GM23338 (cell line): ENCODE results near the gene ADAM11. TPM values are rescaled to one million over a fixed set of nuclear protein-coding genes. Genes with fewer than 3 reads are reported as not detected.

Experiments
- CREB1 ChIP-seq: fragments of 250-450 bp; sonication (Bioruptor Pico); IDR thresholded peaks from 2 replicates; pipeline ENCODE4 v1.5.0; 2020; ENCODE audit warnings: low read depth, mild to moderate bottlenecking, moderate library complexity
- EZH2 ChIP-seq: fragments of 200-600 bp; sonication (generic); IDR thresholded peaks from one replicate; pipeline ENCODE4 v1.8.0; 2017; ENCODE audit warnings: antibody characterized with exemption, mild to moderate bottlenecking, low read depth; ENCODE audit not compliant: unreplicated experiment
- ZNF114 ChIP-seq: fragments of 250-450 bp; sonication (Bioruptor Pico); IDR thresholded peaks from 2 replicates; pipeline ENCODE4 v1.5.0; 2020; ENCODE audit warnings: mild to moderate bottlenecking, moderate library complexity
- polyA plus RNA-seq: library from polyadenylated mRNA; unstranded; fragments of >200 nt; fragmentation: Nextera tagmentation; extraction: Ambion mirVana; gene quantifications from 2 replicates; pipeline ENCODE4 v1.2.1, GENCODE V29; 2016
- small RNA-seq: library from RNA; depleted of rRNA; stranded (forward); fragments of <200 nt; gene quantifications from one replicate; pipeline ENCODE3, GENCODE V24; 2014; ENCODE audit warnings: low replicate concordance
- total RNA-seq: library from RNA; depleted of rRNA; stranded (reverse); fragments of >200 nt; shearing (Covaris generic); gene quantifications from 2 replicates; pipeline ENCODE4 v1.2.3, GENCODE V29; 2014; rRNA removed

Gene ADAM11
- total and polyA plus RNA-seq, 2 experiments from 2014 or later: 0.55 to 4.7 TPM

GRCh38 chr17:44831371-44831770 is 72.6 kb downstream of the ADAM11 start (continued):
- TF ChIP-seq ZNF114 (CRISPR knock-in tag) (no peak), EZH2 (no peak), CREB1 (CRISPR knock-in tag) (no peak)

Small RNA genes within 50 kb of the gene (small RNA-seq; reads per million reads assigned to genes)
- gene RN7SL819P: not detected

Other genes starting within 250 kb of the ADAM11 start
- gene FZD2, start 201.5 kb upstream of the ADAM11 start, total RNA-seq: 7.6 and 14.8 TPM in 2 replicates
- gene FZD2, start 201.5 kb upstream of the ADAM11 start, polyA plus RNA-seq: 6.1 and 6.2 TPM in 2 replicates
- gene MEIOC, start 102.5 kb upstream of the ADAM11 start, total RNA-seq: 17.2 and 23.8 TPM in 2 replicates
- gene MEIOC, start 102.5 kb upstream of the ADAM11 start, polyA plus RNA-seq: 2.1 and 3.2 TPM in 2 replicates
- 29.8 and 35.2 TPM in 2 replicates for gene CCDC43, start 69.2 kb upstream of the ADAM11 start, total RNA-seq
- gene CCDC43, start 69.2 kb upstream of the ADAM11 start, polyA plus RNA-seq: 44.5 and 55.3 TPM in 2 replicates
- 13.0 and 16.4 TPM in 2 replicates for gene DBF4B, start 50.3 kb upstream of the ADAM11 start, total RNA-seq
- gene DBF4B, start 50.3 kb upstream of the ADAM11 start, polyA plus RNA-seq: 9.4 and 9.9 TPM in 2 replicates
- gene GJC1, start 71.3 kb downstream of the ADAM11 start, total RNA-seq: 87.8 and 99.2 TPM in 2 replicates
- gene GJC1, start 71.3 kb downstream of the ADAM11 start, polyA plus RNA-seq: 32.0 and 34.7 TPM in 2 replicates
- gene HIGD1B, start 88.9 kb downstream of the ADAM11 start, total RNA-seq: not detected in 2 replicates
- gene HIGD1B, start 88.9 kb downstream of the ADAM11 start, polyA plus RNA-seq: not detected in 2 replicates
- gene EFTUD2, start 140.5 kb downstream of the ADAM11 start, total RNA-seq: 196 and 203 TPM in 2 replicates
- gene EFTUD2, start 140.5 kb downstream of the ADAM11 start, polyA plus RNA-seq: 52.5 and 61.6 TPM in 2 replicates
- 4.0 and 5.1 TPM in 2 replicates for gene GFAP, start 156.5 kb downstream of the ADAM11 start, total RNA-seq
- gene GFAP, start 156.5 kb downstream of the ADAM11 start, polyA plus RNA-seq: 0.15 and 0.73 TPM in 2 replicates
- gene KIF18B, start 188.8 kb downstream of the ADAM11 start, total RNA-seq: 27.1 and 28.4 TPM in 2 replicates
- gene KIF18B, start 188.8 kb downstream of the ADAM11 start, polyA plus RNA-seq: 13.5 and 14.1 TPM in 2 replicates
- 4.9 and 14.4 TPM in 2 replicates for gene C1QL1, start 209.3 kb downstream of the ADAM11 start, total RNA-seq
- gene C1QL1, start 209.3 kb downstream of the ADAM11 start, polyA plus RNA-seq: 4.3 and 6.8 TPM in 2 replicates